Measurements from ENCODE around the gene NBPF11. TPM values are rescaled to one million over a fixed set of nuclear protein-coding genes. Genes with fewer than 3 reads are reported as not detected.

Gene NBPF11
- total RNA-seq, 1 experiment from 2014 or later = 6.0 TPM

- Histone ChIP-seq H4K20me1 (ENCODE audit: insufficient read depth) (no peaks in the 10 kb centered on the region), H3K9ac (ENCODE audit: low read length) (no peak overlapping the region), H2AFZ (ENCODE audit: low read depth, low read length, poor library complexity, severe bottlenecking) (no peak overlapping the region), H3K4me2 (ENCODE audit: low read length) (no peak overlapping the region), H3K4me3 (replicated peaks in 1 of 2; ENCODE audit: low read depth in 1 of 2, low read length in 2 of 2) (no peak overlapping the region), H3K9me2 (ENCODE audit: insufficient read depth) (no peaks in the 10 kb centered on the region), H3K36me3 (ENCODE audit: control insufficient read depth in 1 of 2, insufficient read depth in 2 of 2, low read length in 2 of 2) (no peaks in the 10 kb centered on the region), H3K27me3 (ENCODE audit: insufficient read depth, low read length) (no peaks in the 10 kb centered on the region), H3K27ac (ENCODE audit: low read depth, low read length) (no peak overlapping the region), H3K4me1 (ENCODE audit: control insufficient read depth in 1 of 2, insufficient read depth in 2 of 2, low read length in 2 of 2) (no peaks in the 10 kb centered on the region), H3K79me2 (ENCODE audit: insufficient read depth, low read length) (no peaks in the 10 kb centered on the region), H3K9me3 (ENCODE audit: control insufficient read depth in 1 of 2, insufficient read depth in 1 of 2, low read depth in 1 of 2, low read length in 2 of 2) (no peaks in the 10 kb centered on the region)
- ATAC-seq (no peak), DNase-seq (ENCODE audit: low read depth, low spot score) (no peak)
- CTCF ChIA-PET = no interaction called here
- POLR2A ChIA-PET = no interaction called here
- RAD21 ChIA-PET (ENCODE audit: low non-redundant PET in 1 of 2, low total read pairs in 2 of 2, uncharacterized antibody in 2 of 2, unreplicated experiment in 2 of 2) = no interaction called here
- intact Hi-C loops (cut with micrococcal nuclease) = no loop called here
- TF ChIP-seq ZNF274 (IDR thresholded peaks at IDR 0.05; ENCODE audit: low read depth, low read length) (no peak), CBX3 (IDR thresholded peaks at IDR 0.05; ENCODE audit: low read depth) (no peak), ZBTB33 (IDR thresholded peaks at IDR 0.05; ENCODE audit: extremely low read depth, insufficient replicate concordance, low read length) (no peak), ZFX (IDR thresholded peaks at IDR 0.05) (no peak), POLR2AphosphoS5 (IDR thresholded peaks at IDR 0.05; ENCODE audit: low read depth, low read length) (no peak), EZH2phosphoT487 (IDR thresholded peaks at IDR 0.05; ENCODE audit: borderline replicate concordance) (no peak), SIN3A (IDR thresholded peaks at IDR 0.05; ENCODE audit: low read depth) (no peak), YY1 (IDR thresholded peaks at IDR 0.05; ENCODE audit: extremely low read depth, insufficient replicate concordance, low read depth, low read length) (no peak), POLR2A (IDR thresholded peaks at IDR 0.05; ENCODE audit: borderline replicate concordance, extremely low read depth, insufficient read depth, insufficient read length) (no peak), SP1 (IDR thresholded peaks at IDR 0.05; ENCODE audit: low read depth) (no peak), RAD21 (IDR thresholded peaks at IDR 0.05; ENCODE audit: low read depth) (no peak), TCF7L2 (IDR thresholded peaks at IDR 0.05; ENCODE audit: borderline replicate concordance, extremely low read depth, insufficient read depth, insufficient read length) (no peak), ELF1 (IDR thresholded peaks at IDR 0.05; ENCODE audit: borderline replicate concordance, low read depth) (no peak), EZH2 (IDR thresholded peaks at IDR 0.05) (no peak), FOSL1 (IDR thresholded peaks at IDR 0.05; ENCODE audit: low read depth) (no peak), MAX (IDR thresholded peaks at IDR 0.05) (no peak), SRF (IDR thresholded peaks at IDR 0.05; ENCODE audit: low read depth) (no peak)
- no TSS peak for BruUV-seq (replicated peaks)
Measured at GRCh38 chr1:148161053-148161901, 9.2 kb upstream of the NBPF11 start.

All from HCT116 (cell line).